Mesodermal cell (in vitro differentiated cells): ENCODE results near the gene SMLR1.

Source experiments
- H3K27ac ChIP-seq: 2 replicates; pipeline ENCODE4 v1.7.0; 2013; ENCODE audit warnings: mild to moderate bottlenecking, low read depth, low read length, moderate library complexity; ENCODE audit not compliant: severe bottlenecking
- H3K36me3 ChIP-seq: 2 replicates; pipeline ENCODE4 v1.7.1; 2013; ENCODE audit warnings: mild to moderate bottlenecking, low read length, moderate library complexity; ENCODE audit not compliant: control insufficient read depth, insufficient read depth
- H3K4me1 ChIP-seq: one replicate; pipeline ENCODE4 v1.7.1; 2013; ENCODE audit warnings: mild to moderate bottlenecking, low read length; ENCODE audit not compliant: insufficient read depth, control insufficient read depth, poor library complexity, severe bottlenecking
- H3K4me3 ChIP-seq: 2 replicates; pipeline ENCODE4 v1.7.0; 2013; ENCODE audit warnings: low read length, control low read depth, mild to moderate bottlenecking; ENCODE audit not compliant: insufficient read depth, poor library complexity, severe bottlenecking; ENCODE audit errors: extremely low read depth
- H3K9me3 ChIP-seq: 2 replicates; pipeline ENCODE4 v1.7.1; 2013; ENCODE audit warnings: mild to moderate bottlenecking, low read length, moderate library complexity; ENCODE audit not compliant: control insufficient read depth
- WGBS, 2 experiments: methylation state at CpG; one replicate each; pipeline ENCODE4 v1.1.5; 2013; ENCODE audit warnings: missing lambda C conversion rate in 2 of 2; ENCODE audit not compliant: insufficient coverage in 2 of 2; 5-methylcytosine and 5-hydroxymethylcytosine counted together

The SMLR1 gene

GRCh38 chr6:130825772-130826441, 1.3 kb upstream of the SMLR1 start:
- WGBS, 2 experiments, result 29 to 61% methylated on average over 1 to 3 of the region's 3 CpGs
- Histone ChIP-seq H3K4me3 (no peak overlapping the region), H3K4me1 (no peaks in the 10 kb centered on the region), H3K27ac (no peak overlapping the region), H3K36me3 (no peaks in the 10 kb centered on the region), H3K9me3 (no peaks in the 10 kb centered on the region)

DNA sequence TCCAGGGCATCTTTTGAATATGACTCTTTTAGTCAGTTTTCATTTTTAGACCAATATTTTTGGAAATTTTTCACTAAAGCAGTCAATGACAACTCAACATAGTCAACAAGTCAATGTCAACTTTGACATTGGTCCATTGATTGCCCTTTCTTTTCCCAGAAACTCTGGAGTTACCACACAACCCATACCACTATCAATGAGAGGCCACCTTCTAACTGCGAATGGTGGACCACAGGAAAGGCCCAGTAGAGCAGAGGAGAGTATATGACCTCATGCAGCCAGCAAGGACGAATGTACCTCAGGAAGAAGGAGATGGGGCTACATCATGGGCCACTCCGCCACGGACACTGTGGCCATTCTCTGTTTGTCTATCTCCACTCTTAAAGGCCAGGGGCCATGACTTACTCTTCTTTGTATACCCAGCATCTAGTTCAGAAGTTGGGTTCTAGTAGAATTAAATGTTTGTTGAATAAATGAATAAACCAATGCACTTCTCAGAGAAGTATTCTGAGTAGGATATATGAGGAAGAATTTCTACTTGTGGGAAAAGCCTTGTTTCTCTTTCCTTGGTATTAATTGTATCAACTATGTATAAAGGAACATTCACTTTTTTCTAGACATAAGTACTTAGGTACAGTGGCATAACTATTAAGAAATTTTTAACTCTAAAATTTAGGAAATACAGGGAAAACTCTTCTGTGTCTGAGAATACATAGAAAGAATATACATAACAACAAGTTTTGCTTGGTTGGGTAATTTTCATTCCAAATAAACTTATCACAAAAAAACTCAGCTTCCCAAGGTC, 562 bp upstream of the SMLR1 start:
- 89 to 95% methylated on average over 4 of the region's 4 CpGs for WGBS, 2 experiments
- no peak overlapping the region for H3K27ac ChIP-seq
- H3K9me3 ChIP-seq, result no peaks in the 10 kb centered on the region
- no peaks in the 10 kb centered on the region for H3K36me3 ChIP-seq
- no peak overlapping the region for H3K4me3 ChIP-seq
- no peaks in the 10 kb centered on the region for H3K4me1 ChIP-seq

DNA sequence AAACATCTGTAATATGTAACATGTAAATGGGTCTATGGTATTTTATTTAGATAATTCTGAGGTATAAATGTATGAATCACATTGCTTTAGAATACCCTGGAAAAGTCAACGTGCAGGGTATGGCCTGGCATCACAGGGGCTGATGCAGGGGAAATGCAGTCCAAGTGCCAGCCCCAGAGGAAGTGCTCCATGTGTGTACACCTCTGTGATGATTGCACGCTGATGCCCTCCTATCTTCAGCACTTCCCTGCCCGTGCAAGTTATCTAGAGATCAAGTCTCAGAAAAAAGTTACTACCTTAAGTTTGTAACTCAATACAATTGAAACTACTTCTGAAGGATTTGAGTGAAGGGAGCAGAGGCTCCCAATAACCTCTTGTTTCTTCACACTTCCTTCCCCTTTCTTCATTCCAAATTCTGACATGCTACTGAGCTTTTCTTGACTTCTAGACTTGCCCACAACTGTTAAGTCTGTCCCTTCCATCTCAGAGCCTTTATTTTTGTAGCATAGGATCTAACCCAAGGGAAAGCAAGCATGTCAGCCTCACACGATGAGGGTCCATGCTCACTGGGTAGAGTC, 2.2 kb downstream of the SMLR1 start:
- no peaks in the 10 kb centered on the region for H3K4me1 ChIP-seq
- H3K36me3 ChIP-seq, result no peaks in the 10 kb centered on the region
- no peak overlapping the region for H3K4me3 ChIP-seq
- 86 to 100% methylated on average over 1 to 3 of the region's 4 CpGs for WGBS, 2 experiments
- no peaks in the 10 kb centered on the region for H3K9me3 ChIP-seq
- no peak overlapping the region for H3K27ac ChIP-seq

DNA sequence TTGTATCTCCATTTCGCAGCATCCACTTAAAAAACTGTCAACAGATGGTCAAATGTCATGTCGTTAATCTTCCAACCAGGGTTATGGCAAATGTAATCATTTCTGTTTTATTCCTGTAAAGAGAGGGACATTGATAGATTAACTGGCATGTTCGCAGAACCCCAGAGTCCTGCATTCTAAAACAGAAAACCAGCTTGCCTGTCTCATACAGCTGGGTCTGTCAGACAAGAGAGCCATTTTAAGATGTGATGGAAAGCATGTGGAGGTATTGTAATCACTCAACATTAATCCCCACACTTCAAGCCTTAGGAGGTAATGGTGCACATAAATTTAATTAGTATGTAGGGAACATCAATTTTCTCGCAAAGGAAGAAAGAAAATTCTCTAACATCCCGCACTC, 4.4 kb downstream of the SMLR1 start:
- H3K27ac ChIP-seq, result no peak overlapping the region
- H3K4me3 ChIP-seq, result no peak overlapping the region
- WGBS, 2 experiments, result 85% methylated on average over 2 of the region's 5 CpGs; no CpG with 5 or more reads in 1 of the 2 experiments
- no peaks in the 10 kb centered on the region for H3K4me1 ChIP-seq
- no peaks in the 10 kb centered on the region for H3K36me3 ChIP-seq
- no peaks in the 10 kb centered on the region for H3K9me3 ChIP-seq

- H3K9me3 ChIP-seq, result no peaks in the 10 kb centered on the region
- no peaks in the 10 kb centered on the region for H3K36me3 ChIP-seq
- H3K27ac ChIP-seq, result no peak overlapping the region
- WGBS, 2 experiments, result 0% methylated on average over 1 of the region's 1 CpG; no CpG with 5 or more reads in 1 of the 2 experiments
- no peak overlapping the region for H3K4me3 ChIP-seq
- no peaks in the 10 kb centered on the region for H3K4me1 ChIP-seq
Observed at GRCh38 chr6:130833569-130833968, 6.4 kb downstream of the SMLR1 start.

DNA sequence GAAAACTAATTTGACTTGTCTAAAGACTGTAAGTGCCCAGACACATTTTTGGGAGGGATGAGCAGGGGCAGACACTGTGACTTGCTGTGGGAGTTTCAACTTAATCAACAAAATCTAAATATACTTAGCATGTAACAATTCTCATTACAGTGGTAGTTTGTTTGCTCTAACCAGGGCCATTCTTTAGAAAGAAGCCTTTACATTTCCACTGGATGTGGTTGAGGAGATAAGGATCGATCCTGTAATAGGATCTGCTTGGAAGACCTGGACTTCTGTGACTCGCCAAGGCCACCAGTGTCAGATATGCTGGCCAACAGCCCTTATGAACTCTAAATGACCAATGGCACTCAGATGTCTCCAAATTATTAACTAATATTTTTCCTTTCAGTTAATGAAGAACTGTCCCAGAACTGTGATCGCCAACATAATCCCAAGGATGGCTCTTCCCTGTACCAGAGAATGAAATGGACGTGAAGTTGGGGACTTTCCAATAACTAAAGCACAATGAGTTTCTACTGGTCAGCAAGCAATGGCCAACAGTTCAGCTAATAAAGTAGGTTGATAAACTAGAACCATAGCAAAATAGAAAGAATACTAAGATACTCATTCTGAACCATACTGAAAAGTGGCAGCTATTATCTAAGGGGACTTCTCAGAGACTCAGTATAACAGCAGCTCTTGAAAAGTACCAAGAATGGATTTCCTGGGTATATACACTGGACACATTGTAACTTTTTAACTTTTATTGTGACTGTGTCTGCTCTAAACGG, 7.5 kb downstream of the SMLR1 start:
- no peaks in the 10 kb centered on the region for H3K9me3 ChIP-seq
- H3K4me3 ChIP-seq, result no peak overlapping the region
- no peaks in the 10 kb centered on the region for H3K4me1 ChIP-seq
- H3K27ac ChIP-seq, result no peak overlapping the region
- H3K36me3 ChIP-seq, result no peaks in the 10 kb centered on the region
- WGBS, 2 experiments, result 96 to 100% methylated on average over 3 of the region's 5 CpGs

DNA sequence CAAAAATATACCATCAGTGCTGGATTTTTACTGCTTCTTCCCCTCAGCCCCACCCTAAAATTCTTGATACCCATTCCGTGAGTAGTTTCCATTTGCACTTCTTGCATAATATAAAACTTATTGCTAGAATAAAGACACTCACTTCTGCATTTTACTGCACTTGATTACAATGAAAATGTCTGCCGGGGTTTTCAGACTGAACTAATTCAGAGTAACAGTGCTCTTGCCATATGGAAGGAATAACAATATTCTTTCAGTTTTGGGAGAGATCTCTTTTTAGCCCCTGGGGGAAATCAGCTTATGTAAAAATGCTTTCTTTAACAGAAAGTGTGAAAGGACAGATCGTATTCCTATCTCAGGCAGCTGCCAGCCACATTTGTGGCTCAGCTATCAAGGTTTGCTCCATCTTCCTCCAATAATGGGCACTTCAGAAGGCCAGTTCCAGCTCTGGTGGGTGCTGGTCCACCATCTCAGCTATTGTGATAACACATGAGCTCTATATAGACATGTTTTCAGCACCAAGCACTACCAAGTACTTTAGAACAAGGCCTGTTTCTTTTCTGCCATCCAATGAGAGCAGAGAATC, 8.9 kb downstream of the SMLR1 start:
- Histone ChIP-seq H3K4me1 (no peaks in the 10 kb centered on the region), H3K27ac (no peak overlapping the region), H3K9me3 (no peaks in the 10 kb centered on the region), H3K4me3 (no peak overlapping the region), H3K36me3 (no peaks in the 10 kb centered on the region)
- WGBS, 2 experiments, result 93 to 100% methylated on average over 2 of the region's 3 CpGs

DNA sequence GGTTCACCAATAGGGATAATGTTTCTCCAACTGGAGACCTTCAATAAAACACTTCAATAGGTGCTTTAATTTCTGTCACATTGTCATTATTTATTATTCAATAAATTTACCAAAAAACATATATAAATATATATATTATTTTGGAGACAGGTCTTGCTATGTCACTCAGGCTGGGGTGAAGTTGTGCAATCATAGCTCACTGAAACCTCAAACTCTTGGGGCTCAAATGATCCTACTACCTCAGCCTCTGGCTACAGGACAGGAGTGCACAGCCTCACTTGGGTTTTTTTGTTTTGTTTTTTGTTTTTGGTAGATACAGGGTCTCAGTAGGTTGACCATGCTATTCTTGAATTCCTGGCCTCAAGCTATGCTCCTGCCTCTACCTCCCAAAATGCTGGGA, 9.9 kb downstream of the SMLR1 start:
- H3K4me3 ChIP-seq, result no peak overlapping the region
- no peaks in the 10 kb centered on the region for H3K36me3 ChIP-seq
- no peak overlapping the region for H3K27ac ChIP-seq

DNA sequence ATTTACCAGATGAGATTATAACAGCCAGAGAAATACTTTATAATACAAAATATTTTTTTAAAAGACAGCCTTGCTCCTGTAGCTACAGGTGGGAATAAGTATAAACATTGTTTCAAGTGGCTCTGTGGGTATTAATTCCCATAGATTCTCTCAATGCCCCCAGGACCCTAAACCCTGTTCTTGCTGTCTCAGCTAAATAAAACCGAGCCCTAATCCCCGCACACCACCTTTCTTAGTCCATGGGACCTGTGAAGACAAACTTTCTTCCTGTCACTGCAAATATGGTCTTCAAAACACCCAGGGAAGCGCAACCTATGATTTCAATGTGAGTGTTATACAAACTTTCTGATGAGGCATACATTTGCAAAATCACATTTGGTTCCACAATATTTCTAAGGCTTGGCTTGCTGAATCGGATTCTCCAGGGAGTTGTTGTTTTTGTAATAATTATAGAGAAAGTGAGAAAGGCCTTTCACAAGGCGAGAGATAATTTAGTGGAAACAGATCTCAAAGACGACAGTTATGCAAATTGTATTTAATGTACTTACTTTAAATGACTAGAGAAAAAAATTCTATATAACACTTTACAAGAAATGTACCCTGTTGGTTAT, 11.1 kb downstream of the SMLR1 start:
- 91 to 94% methylated on average over 3 to 4 of the region's 6 CpGs for WGBS, 2 experiments
- Histone ChIP-seq H3K9me3 (no peaks in the 10 kb centered on the region), H3K4me3 (no peak overlapping the region), H3K27ac (no peak overlapping the region), H3K36me3 (no peaks in the 10 kb centered on the region), H3K4me1 (no peaks in the 10 kb centered on the region)

More for the DNA sequence above, 9.9 kb downstream of the SMLR1 start:
- H3K9me3 ChIP-seq, result no peaks in the 10 kb centered on the region
- no peaks in the 10 kb centered on the region for H3K4me1 ChIP-seq

- no peaks in the 10 kb centered on the region for H3K36me3 ChIP-seq
- H3K9me3 ChIP-seq, result no peaks in the 10 kb centered on the region
- no peaks in the 10 kb centered on the region for H3K4me1 ChIP-seq
- no peak overlapping the region for H3K27ac ChIP-seq
- no peak overlapping the region for H3K4me3 ChIP-seq
- 88% methylated on average over 4 of the region's 5 CpGs; no CpG with 5 or more reads in 1 of the 2 experiments for WGBS, 2 experiments
Observed at GRCh38 chr6:130838951-130839350, 11.7 kb downstream of the SMLR1 start.
